Left lung (tissue), 10 donors: ENCODE measurements around the gene TRUB2. TPM values are rescaled to one million over a fixed set of nuclear protein-coding genes. Genes with fewer than 3 reads are reported as not detected.
A peak's percentile ranks its signal among the peaks of the same experiment; 100 is the strongest.

Experiments
- ATAC-seq: fragments of 200-7000 bp; cut with Tn5 transposase; one replicate; pipeline ENCODE4 v1.9.1; 2020; ENCODE audit warnings: moderate library complexity
- DNase-seq, 4 donors: peaks; one replicate each; pipeline ENCODE4 v3.0.0-alpha.2; 2013 to 2020
- H3K27ac ChIP-seq, 2 donors: fragments of 200-600 bp; sonication (generic) in 1 of 2; one replicate each; pipeline versions ENCODE4 v1.5.0 to v1.8.0; 2020 to 2021
- H3K27me3 ChIP-seq, 2 donors: fragments of 200-600 bp; sonication (generic) in 1 of 2; one replicate each; pipeline versions ENCODE4 v1.5.0 to v1.8.0; 2020 to 2021
- H3K36me3 ChIP-seq, 2 donors: fragments of 200-600 bp; sonication (generic) in 1 of 2; one replicate each; pipeline versions ENCODE4 v1.5.0 to v1.8.0; 2020 to 2021
- H3K4me1 ChIP-seq, 2 donors: fragments of 200-600 bp; one replicate each; pipeline ENCODE4 v1.8.0; 2021
- H3K4me3 ChIP-seq, 2 donors: fragments of 200-600 bp; sonication (generic) in 1 of 2; one replicate each; pipeline versions ENCODE4 v1.5.0 to v1.8.0; 2020 to 2021; ENCODE audit warnings: mild to moderate bottlenecking in 1 of 2
- H3K9me3 ChIP-seq, 2 donors: fragments of 200-600 bp; sonication (generic) in 1 of 2; one replicate each; pipeline versions ENCODE4 v1.5.0 to v1.8.0; 2020 to 2021
- CTCF ChIP-seq, 2 donors: fragments of 200-600 bp; sonication (generic) in 1 of 2; IDR thresholded peaks; one replicate each; pipeline versions ENCODE4 v1.5.0 to v1.8.0; 2021; ENCODE audit warnings: antibody characterized with exemption in 2 of 2
- intact Hi-C, 2 donors: fragments of 100-400 bp; cut with DNase I; formaldehyde crosslinking; loops; one replicate each; pipeline versions ENCODE4 v1.11.2 to v1.14.2; 2022
- polyA plus RNA-seq, 6 donors: library from polyadenylated mRNA; unstranded; fragments of 120-200 nt; gene quantifications; one replicate each; pipeline ENCODE4 v1.2.1, GENCODE V29; 2013; ENCODE audit not compliant: insufficient read length in 6 of 6
- total RNA-seq, 2 donors: library from RNA; stranded (reverse); fragmentation: NEBNext Ultra II Directional; extraction: Animal tissue kit (Norgen Biotek cat#: 25700); gene quantifications; one replicate each; pipeline ENCODE4 v1.2.1, GENCODE V29; 2021
- donor health status: DM: no; HTN: yes; CAD: no.
- donor health status: DM: no; HTN: no; CAD: no.

The TRUB2 gene
- total and polyA plus RNA-seq, 8 donors = 23.0 to 34.6 (median 32.6) TPM

GRCh38 chr9:128370367-128370751 is 48.1 kb upstream of the TRUB2 start:
- no peak for DNase-seq

GRCh38 chr9:128369024-128369706 is 46.9 kb upstream of the TRUB2 start:
- Histone ChIP-seq H3K27me3 (no peaks in the 10 kb centered on the region), H3K4me3 (no peak overlapping the region), H3K36me3 (peaks cover 0 to 4% of the 10 kb centered on the region in 2 donors), H3K4me1 (peaks cover 26 to 42% of the 10 kb centered on the region in 2 donors), H3K9me3 (no peaks in the 10 kb centered on the region), H3K27ac (no peak overlapping the region)
- intact Hi-C loops = loop anchor here in 1 of 2 donors (10.0 kb wide), 1 partner anchor 46 kb away; no protein-coding TSS in a partner anchor
- ATAC-seq (no peak), DNase-seq (no peak)
- TF ChIP-seq CTCF (IDR thresholded peaks at IDR 0.05) = no peak

More at GRCh38 chr9:128370367-128370751, 48.1 kb upstream of the TRUB2 start:
- H3K9me3 ChIP-seq = no peaks in the 10 kb centered on the region
- H3K4me1 ChIP-seq = peaks cover 18 to 31% of the 10 kb centered on the region in 2 donors
- H3K27me3 ChIP-seq = no peaks in the 10 kb centered on the region
- peak overlapping the region; percentile 83 to 92 for H3K4me3 ChIP-seq
- no peak for ATAC-seq
- intact Hi-C loops = no loop called here
- H3K27ac ChIP-seq = peak overlapping the region; percentile 89 to 91
- H3K36me3 ChIP-seq = peaks cover 0 to 7% of the 10 kb centered on the region in 2 donors
- TF ChIP-seq CTCF (IDR thresholded peaks at IDR 0.05) = no peak

- DNase-seq = no peak
- no peak for ATAC-seq
- Histone ChIP-seq H3K4me1 (peaks cover 23 to 32% of the 10 kb centered on the region in 2 donors), H3K27me3 (no peaks in the 10 kb centered on the region), H3K9me3 (no peaks in the 10 kb centered on the region), H3K27ac (no peak overlapping the region), H3K4me3 (no peak overlapping the region), H3K36me3 (peaks cover 0 to 2% of the 10 kb centered on the region in 2 donors)
- intact Hi-C loops = loop anchor here in 1 of 2 donors (10.0 kb wide), 1 partner anchor 49 kb away; no protein-coding TSS in a partner anchor
- TF ChIP-seq CTCF (IDR thresholded peaks at IDR 0.05) = no peak
Observed at GRCh38 chr9:128365525-128365924, 43.3 kb upstream of the TRUB2 start.

GRCh38 chr9:128362774-128363173 is 40.5 kb upstream of the TRUB2 start:
- ATAC-seq (no peak), DNase-seq (no peak)
- H3K4me1 ChIP-seq = peaks cover 18 to 26% of the 10 kb centered on the region in 2 donors
- no peak for TF ChIP-seq CTCF (IDR thresholded peaks at IDR 0.05)
- no peak overlapping the region for H3K4me3 ChIP-seq
- H3K36me3 ChIP-seq = peaks cover 0 to 14% of the 10 kb centered on the region in 2 donors
- H3K9me3 ChIP-seq = no peaks in the 10 kb centered on the region
- H3K27me3 ChIP-seq = no peaks in the 10 kb centered on the region
- no peak overlapping the region for H3K27ac ChIP-seq
- intact Hi-C loops = loop anchor here in 1 of 2 donors (10.0 kb wide), 1 partner anchor 52 kb away; no protein-coding TSS in a partner anchor

GRCh38 chr9:128361986-128362646 is 39.9 kb upstream of the TRUB2 start:
- TF ChIP-seq CTCF (IDR thresholded peaks at IDR 0.05) = peak; percentile 84 to 86
- no peaks in the 10 kb centered on the region for H3K9me3 ChIP-seq
- peak overlapping the region; percentile 27 to 38 for H3K4me3 ChIP-seq
- peak; percentile 96 for ATAC-seq
- peaks cover 0 to 14% of the 10 kb centered on the region in 2 donors for H3K36me3 ChIP-seq
- peak; percentile 72 to 90 (median 84) for DNase-seq
- H3K27ac ChIP-seq = peak overlapping the region in 1 of 2 donors; percentile 56
- intact Hi-C loops = loop anchor here in 1 of 2 donors (10.0 kb wide), 1 partner anchor 53 kb away; no protein-coding TSS in a partner anchor
- peaks cover 18 to 26% of the 10 kb centered on the region in 2 donors for H3K4me1 ChIP-seq
- no peaks in the 10 kb centered on the region for H3K27me3 ChIP-seq
